HG03520 (cell line): ENCODE measurements around the gene TBRG4.

Source experiments
- ATAC-seq: cut with Tn5 transposase; IDR thresholded peaks from one replicate; pipeline ENCODE4 v1.9.1; 2021; ENCODE audit warnings: mild to moderate bottlenecking, moderate library complexity; ENCODE audit not compliant: unreplicated experiment

The TBRG4 gene

GRCh38 chr7:45075871-45076796 is 35.4 kb downstream of the TBRG4 start:
- ATAC-seq, result no peak

GRCh38 chr7:45075355-45075644 is 36.2 kb downstream of the TBRG4 start:
- ATAC-seq, result no peak

GRCh38 chr7:45074528-45075354 is 36.8 kb downstream of the TBRG4 start:
- no peak for ATAC-seq

GRCh38 chr7:45073786-45074527 is 37.5 kb downstream of the TBRG4 start:
- ATAC-seq, result no peak

GRCh38 chr7:45073031-45073785 is 38.3 kb downstream of the TBRG4 start:
- no peak for ATAC-seq

- ATAC-seq, result no peak
Measured at GRCh38 chr7:45072131-45073030, 39.1 kb downstream of the TBRG4 start.

GRCh38 chr7:45071528-45071927 is 40.0 kb downstream of the TBRG4 start:
- no peak for ATAC-seq

GRCh38 chr7:45070254-45070642 is 41.2 kb downstream of the TBRG4 start:
- no peak for ATAC-seq

GRCh38 chr7:45069444-45070253 is 41.8 kb downstream of the TBRG4 start:
- no peak for ATAC-seq

- no peak for ATAC-seq
Measured at GRCh38 chr7:45068236-45069023, 43.1 kb downstream of the TBRG4 start.

- no peak for ATAC-seq
Measured at GRCh38 chr7:45067582-45067981, 43.9 kb downstream of the TBRG4 start.

GRCh38 chr7:45066409-45066808 is 45.1 kb downstream of the TBRG4 start:
- ATAC-seq, result no peak

- no peak for ATAC-seq
Measured at GRCh38 chr7:45065031-45065995, 46.2 kb downstream of the TBRG4 start.

GRCh38 chr7:45064047-45064725 is 47.3 kb downstream of the TBRG4 start:
- no peak for ATAC-seq

GRCh38 chr7:45061806-45062425 is 49.6 kb downstream of the TBRG4 start:
- ATAC-seq, result no peak

GRCh38 chr7:45061352-45061751 is 50.1 kb downstream of the TBRG4 start:
- no peak for ATAC-seq
